HEK293T (cell line): ENCODE data around the gene SNTG2.

ENCODE experiments used
- CTCF ChIA-PET: fragments of 350-600 bp; formaldehyde crosslinking; extraction: SDS; loops from one replicate; lab custom pipeline; 2021; ENCODE audit warnings: antibody characterized with exemption, inconsistent platforms; lab: Yijun Ruan, JAX
- POLR2A ChIA-PET: fragments of 350-600 bp; formaldehyde crosslinking; extraction: SDS; loops from one replicate; lab custom pipeline; 2020; ENCODE audit warnings: antibody characterized with exemption, inconsistent platforms; lab: Yijun Ruan, JAX
- DNase-seq: peaks from one replicate; pipeline ENCODE4 v3.0.0; 2012; ENCODE audit warnings: mixed read lengths; ENCODE audit errors: extremely low spot score
- ARNT ChIP-seq: fragments of 450-650 bp; IDR thresholded peaks from 2 replicates; pipeline ENCODE4 v1.6.1; 2017; ENCODE audit warnings: mild to moderate bottlenecking
- BHLHE40 ChIP-seq: fragments of 450-650 bp; IDR thresholded peaks from 2 replicates; pipeline ENCODE4 v1.6.1; 2016; ENCODE audit warnings: mild to moderate bottlenecking, moderate library complexity, borderline replicate concordance
- CTBP1 ChIP-seq: fragments of 450-650 bp; IDR thresholded peaks from 2 replicates; pipeline ENCODE4 v1.6.1; 2016; ENCODE audit warnings: borderline replicate concordance
- ELF4 ChIP-seq: fragments of 450-650 bp; IDR thresholded peaks from 2 replicates; pipeline ENCODE4 v1.6.1; 2017; ENCODE audit warnings: antibody characterized with exemption
- FOXA1 ChIP-seq: fragments of 450-650 bp; IDR thresholded peaks from 2 replicates; pipeline ENCODE4 v1.6.1; 2016; ENCODE audit warnings: mild to moderate bottlenecking
- FOXK2 ChIP-seq: fragments of 450-650 bp; IDR thresholded peaks from 2 replicates; pipeline ENCODE4 v1.6.1; 2016; ENCODE audit warnings: mild to moderate bottlenecking
- FOXM1 ChIP-seq: fragments of 450-650 bp; IDR thresholded peaks from 2 replicates; pipeline ENCODE4 v1.6.1; 2017; ENCODE audit warnings: mild to moderate bottlenecking, borderline replicate concordance
- HDGF ChIP-seq: fragments of 450-650 bp; IDR thresholded peaks from 2 replicates; pipeline ENCODE4 v1.6.1; 2017; ENCODE audit warnings: antibody characterized with exemption, borderline replicate concordance
- L3MBTL2 ChIP-seq: fragments of 450-650 bp; conservative IDR thresholded peaks from 2 replicates; pipeline ENCODE4 v1.6.1; 2016; ENCODE audit warnings: mild to moderate bottlenecking
- LEF1 ChIP-seq: fragments of 450-650 bp; IDR thresholded peaks from 2 replicates; pipeline ENCODE4 v1.6.1; 2017; ENCODE audit warnings: mild to moderate bottlenecking, borderline replicate concordance
- NFRKB ChIP-seq: fragments of 450-650 bp; IDR thresholded peaks from 2 replicates; pipeline ENCODE4 v1.6.1; 2016; ENCODE audit warnings: mild to moderate bottlenecking, moderate library complexity
- PKNOX1 ChIP-seq: fragments of 450-650 bp; IDR thresholded peaks from 2 replicates; pipeline ENCODE4 v1.6.1; 2016
- SP1 ChIP-seq: fragments of 450-650 bp; IDR thresholded peaks from 2 replicates; pipeline ENCODE4 v1.6.1; 2017
- SUZ12 ChIP-seq: fragments of 450-650 bp; IDR thresholded peaks from 2 replicates; pipeline ENCODE4 v1.6.1; 2016; ENCODE audit warnings: mild to moderate bottlenecking
- TARDBP ChIP-seq: fragments of 450-650 bp; IDR thresholded peaks from 2 replicates; pipeline ENCODE4 v1.6.1; 2016
- ZNF384 ChIP-seq: fragments of 450-650 bp; IDR thresholded peaks from 2 replicates; pipeline ENCODE4 v1.6.1; 2016

Gene SNTG2

GRCh38 chr2:1278861-1279260, 328.2 kb downstream of the SNTG2 start:
- CTCF ChIA-PET, result no interaction called here
- POLR2A ChIA-PET, result no interaction called here
- no peak for DNase-seq
- no peak for TF ChIP-seq ELF4
- no peak for TF ChIP-seq TARDBP
- no peak for TF ChIP-seq L3MBTL2
- no peak for TF ChIP-seq FOXA1
- no peak for TF ChIP-seq ZNF384

- ChIA-PET POLR2A (no interaction called here), CTCF (no interaction called here)
- TF ChIP-seq FOXM1 (no peak), LEF1 (no peak), ZNF384 (no peak), HDGF (no peak), ELF4 (no peak), TARDBP (no peak), FOXA1 (no peak), CTBP1 (no peak), SP1 (no peak), NFRKB (no peak), BHLHE40 (no peak), PKNOX1 (no peak), ARNT (no peak), SUZ12 (no peak), L3MBTL2 (no peak)
- no peak for DNase-seq
These were observed 331.9 kb downstream of the SNTG2 start for GRCh38 chr2:1282552-1282951.

GRCh38 chr2:1283020-1283801, 332.6 kb downstream of the SNTG2 start:
- no peak for DNase-seq
- ChIA-PET CTCF (interaction anchor here (0.6 kb wide), 1 partner anchor 264 kb away, joined by 3 read pairs; no protein-coding TSS in a partner anchor), POLR2A (no interaction called here)
- no peak for TF ChIP-seq PKNOX1
- no peak for TF ChIP-seq LEF1
- no peak for TF ChIP-seq ELF4
- no peak for TF ChIP-seq BHLHE40
- no peak for TF ChIP-seq FOXM1
- TF ChIP-seq ARNT, result no peak
- TF ChIP-seq SP1, result no peak
- no peak for TF ChIP-seq NFRKB
- no peak for TF ChIP-seq L3MBTL2
- no peak for TF ChIP-seq SUZ12
- TF ChIP-seq FOXA1, result no peak
- no peak for TF ChIP-seq ZNF384
- no peak for TF ChIP-seq HDGF
- TF ChIP-seq TARDBP, result no peak
- no peak for TF ChIP-seq CTBP1
- no peak for TF ChIP-seq FOXK2

- no peak for DNase-seq
- TF ChIP-seq CTBP1 (no peak), SUZ12 (no peak), FOXM1 (no peak), LEF1 (no peak), FOXA1 (no peak), L3MBTL2 (no peak)
- POLR2A ChIA-PET, result no interaction called here
- CTCF ChIA-PET, result interaction anchor here (0.6 kb wide), 1 partner anchor 264 kb away, joined by 3 read pairs; no protein-coding TSS in a partner anchor
These were observed 333.2 kb downstream of the SNTG2 start for GRCh38 chr2:1283871-1284270.

GRCh38 chr2:1286929-1287328, 336.3 kb downstream of the SNTG2 start:
- POLR2A ChIA-PET, result no interaction called here
- TF ChIP-seq ZNF384 (no peak), SUZ12 (no peak), ELF4 (no peak), NFRKB (no peak), CTBP1 (no peak), SP1 (no peak), LEF1 (no peak), FOXM1 (no peak), BHLHE40 (no peak), FOXK2 (no peak), HDGF (no peak), FOXA1 (no peak), L3MBTL2 (no peak), PKNOX1 (no peak), ARNT (no peak), TARDBP (no peak)
- DNase-seq, result no peak
- CTCF ChIA-PET, result no interaction called here

- ChIA-PET CTCF (no interaction called here), POLR2A (no interaction called here)
- no peak for DNase-seq
- TF ChIP-seq FOXA1 (no peak), HDGF (no peak), SP1 (no peak), TARDBP (no peak), FOXK2 (no peak), FOXM1 (no peak)
These were observed 336.8 kb downstream of the SNTG2 start for GRCh38 chr2:1287427-1287826.
